Activated CD4-positive, alpha-beta T cell treated with anti-CD3 and anti-CD28 coated beads, Interleukin-2, amount 10 ng/mL, durations not matched to agents 7 days and 5 days (primary cell): Measurements from ENCODE around the gene HMGCL. TPM values are rescaled to one million over a fixed set of nuclear protein-coding genes. Genes with fewer than 3 reads are reported as not detected.

ENCODE experiments used
- CTCF ChIA-PET: fragments of 350-600 bp; sonication (Branson Sonifier 250); formaldehyde crosslinking; loops from one replicate; lab custom pipeline; 2021; ENCODE audit warnings: antibody characterized with exemption; lab: Charles Lee
- POLR2A ChIA-PET: fragments of 350-600 bp; sonication (Branson Sonifier 250); formaldehyde crosslinking; loops from one replicate; lab custom pipeline; 2021; ENCODE audit warnings: antibody characterized with exemption; lab: Charles Lee
- DNase-seq: peaks from one replicate; pipeline ENCODE4 v3.0.0-alpha.2; 2020
- H3K27ac Mint-ChIP-seq: one replicate; pipeline ENCODE4 v1.8.0; 2021; ENCODE audit warnings: mild to moderate bottlenecking, moderate library complexity, mixed read lengths
- H3K27me3 Mint-ChIP-seq: one replicate; pipeline ENCODE4 v1.8.0; 2021; ENCODE audit warnings: mixed read lengths
- H3K36me3 Mint-ChIP-seq: one replicate; pipeline ENCODE4 v1.8.0; 2021; ENCODE audit warnings: low read depth, mixed read lengths
- H3K4me1 Mint-ChIP-seq: one replicate; pipeline ENCODE4 v1.8.0; 2021; ENCODE audit warnings: mixed read lengths
- H3K4me3 Mint-ChIP-seq: one replicate; pipeline ENCODE4 v1.8.0; 2021; ENCODE audit warnings: mild to moderate bottlenecking, moderate library complexity, mixed read lengths
- H3K9me3 Mint-ChIP-seq: one replicate; pipeline ENCODE4 v1.8.0; 2021; ENCODE audit warnings: mixed read lengths
- total RNA-seq, 2 experiments: library from RNA; stranded (reverse); gene quantifications; one replicate each; pipeline ENCODE4 v1.2.3, GENCODE V29; 2021

HMGCL gene
- total RNA-seq, 2 experiments from 2014 or later = 22.1 to 25.2 TPM

GRCh38 chr1:23756676-23757075 is 68.6 kb downstream of the HMGCL start:
- peaks cover 56% of the 10 kb centered on the region for H3K36me3 Mint-ChIP-seq
- H3K27ac Mint-ChIP-seq = no peak overlapping the region
- CTCF ChIA-PET = no interaction called here
- no peaks in the 10 kb centered on the region for H3K27me3 Mint-ChIP-seq
- no peaks in the 10 kb centered on the region for H3K4me1 Mint-ChIP-seq
- POLR2A ChIA-PET = no interaction called here
- DNase-seq = no peak
- no peaks in the 10 kb centered on the region for H3K9me3 Mint-ChIP-seq
- no peak overlapping the region for H3K4me3 Mint-ChIP-seq

GRCh38 chr1:23752909-23753308 is 72.3 kb downstream of the HMGCL start:
- Mint-ChIP-seq H3K27me3 (no peaks in the 10 kb centered on the region), H3K9me3 (no peaks in the 10 kb centered on the region), H3K4me3 (no peak overlapping the region), H3K4me1 (peaks cover 13% of the 10 kb centered on the region), H3K27ac (no peak overlapping the region), H3K36me3 (peaks cover 59% of the 10 kb centered on the region)
- no peak for DNase-seq
- ChIA-PET CTCF (interaction anchor here (1.9 kb wide), 1 partner anchor 19 kb away, joined by 6 read pairs; no protein-coding TSS in a partner anchor), POLR2A (interaction anchor here (0.5 kb wide), 1 partner anchor 125 kb away, joined by 3 read pairs; no protein-coding TSS in a partner anchor)

Other genes starting within 250 kb of the HMGCL start
- gene RPL11, start 133.6 kb downstream of the HMGCL start, total RNA-seq = 1,000 to 10,000 TPM; 1,078 to 1,188 TPM
- 10 to 100 TPM; 29.8 to 33.5 TPM for gene ELOA, start 82.0 kb downstream of the HMGCL start, total RNA-seq
- 10 to 100 TPM; 54.3 to 55.3 TPM for gene PITHD1, start 47.0 kb downstream of the HMGCL start, total RNA-seq
- 10 to 100 TPM; 73.2 to 75.9 TPM for gene LYPLA2, start 34.3 kb downstream of the HMGCL start, total RNA-seq
- gene GALE, start 24.7 kb downstream of the HMGCL start, total RNA-seq = 10 to 100 TPM; 14.5 to 17.4 TPM
- 1 to 10 TPM; 5.8 to 6.1 TPM for gene FUCA1, start 42.9 kb upstream of the HMGCL start, total RNA-seq
- under 1 TPM; 0.04 to 0.07 TPM for gene CNR2, start 87.9 kb upstream of the HMGCL start, total RNA-seq
- 100 to 1,000 TPM; 151 to 186 TPM for gene PNRC2, start 134.4 kb upstream of the HMGCL start, total RNA-seq
- 100 to 1,000 TPM; 217 to 224 TPM for gene SRSF10, start 154.9 kb upstream of the HMGCL start, total RNA-seq